GM18951 (cell line): ENCODE data around the gene CMKLR1.

Source experiments
- POLR2A ChIP-seq: IDR thresholded peaks from 4 replicates; pipeline ENCODE4 v1.6.1; 2011; ENCODE audit warnings: mild to moderate bottlenecking; ENCODE audit not compliant: insufficient read length, insufficient read depth; ENCODE audit errors: extremely low read depth
- in situ Hi-C: fragments of 300-500 bp; cut with MboI; formaldehyde crosslinking; loops from one replicate; pipeline ENCODE4 v1.12.0; 2022; ENCODE audit warnings: low sequenced_read_pairs, mixed read lengths, inconsistent platforms; ENCODE audit not compliant: unreplicated experiment

CMKLR1 gene

GRCh38 chr12:108299980-108300696 is 39.0 kb downstream of the CMKLR1 start:
- TF ChIP-seq POLR2A = no peak
- in situ Hi-C loops = no loop called here

DNA sequence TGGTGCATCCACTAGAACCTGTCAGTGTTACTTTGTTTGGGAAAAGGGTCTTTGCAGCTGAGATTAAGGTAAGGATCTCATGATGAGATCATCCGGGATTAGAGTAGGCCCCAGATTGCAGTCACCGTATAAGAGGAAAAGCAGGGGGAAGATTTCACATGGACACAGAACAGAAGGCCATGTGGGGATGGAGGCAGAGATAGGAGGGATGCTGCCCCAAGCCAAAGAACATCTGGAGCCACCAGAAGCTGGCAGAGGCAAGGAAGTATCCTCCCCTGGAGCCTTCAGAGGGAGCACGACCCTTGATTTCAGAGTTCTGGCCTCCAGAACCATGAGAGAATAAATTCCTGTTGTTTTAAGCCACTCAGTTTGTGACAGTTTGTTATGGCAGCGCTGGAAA is 39.6 kb downstream of the CMKLR1 start:
- TF ChIP-seq POLR2A = no peak
- in situ Hi-C loops = no loop called here

- in situ Hi-C loops = no loop called here
Measured at GRCh38 chr12:108298761-108299275, 40.3 kb downstream of the CMKLR1 start.

DNA sequence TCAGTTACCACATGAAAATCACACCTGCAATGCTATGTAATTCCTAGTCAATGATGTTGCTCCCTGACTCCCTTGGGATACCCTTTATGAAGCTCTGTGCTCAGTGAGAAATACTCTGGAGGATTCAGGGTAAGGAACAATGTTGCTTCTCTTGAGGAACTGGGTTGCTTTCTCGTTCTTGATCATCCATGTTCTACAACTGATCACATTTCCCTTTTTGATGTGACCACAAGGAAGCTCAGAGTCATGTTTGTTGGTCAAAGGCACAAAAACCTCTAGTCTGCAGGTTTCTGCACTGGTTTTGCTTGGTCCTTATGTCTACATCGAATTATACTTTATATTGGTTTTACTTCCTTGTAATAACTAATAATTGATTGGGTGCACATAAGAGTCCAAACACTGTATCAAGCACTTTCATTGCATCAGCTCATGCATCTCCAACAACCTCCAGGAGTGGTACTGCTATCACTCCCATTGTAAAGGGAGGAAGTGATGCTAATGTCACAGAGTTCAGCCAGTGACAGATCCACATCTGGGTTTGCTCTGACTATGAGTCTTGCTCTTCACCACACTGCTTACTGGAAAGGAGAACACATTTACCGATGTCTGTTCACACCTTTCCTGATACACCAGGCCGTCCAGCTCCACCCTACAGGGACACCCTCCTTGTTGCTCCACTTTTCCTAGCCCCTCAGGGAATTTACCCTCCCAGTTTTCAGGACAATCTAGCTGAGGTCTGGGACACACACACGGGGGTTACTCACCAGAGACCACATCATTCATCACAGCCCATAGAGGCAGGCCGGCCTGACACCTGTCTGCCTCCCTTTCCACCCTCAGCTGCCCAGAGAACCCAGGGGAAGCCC is 41.0 kb downstream of the CMKLR1 start:
- TF ChIP-seq POLR2A = no peak

More at GRCh38 chr12:108298761-108299275, 40.3 kb downstream of the CMKLR1 start:
- no peak for TF ChIP-seq POLR2A

GRCh38 chr12:108297424-108297823 is 41.7 kb downstream of the CMKLR1 start:
- in situ Hi-C loops = no loop called here

More for the DNA sequence above, 41.0 kb downstream of the CMKLR1 start:
- in situ Hi-C loops = no loop called here

GRCh38 chr12:108296945-108297344 is 42.2 kb downstream of the CMKLR1 start:
- in situ Hi-C loops = no loop called here
- no peak for TF ChIP-seq POLR2A

More at GRCh38 chr12:108297424-108297823, 41.7 kb downstream of the CMKLR1 start:
- no peak for TF ChIP-seq POLR2A

DNA sequence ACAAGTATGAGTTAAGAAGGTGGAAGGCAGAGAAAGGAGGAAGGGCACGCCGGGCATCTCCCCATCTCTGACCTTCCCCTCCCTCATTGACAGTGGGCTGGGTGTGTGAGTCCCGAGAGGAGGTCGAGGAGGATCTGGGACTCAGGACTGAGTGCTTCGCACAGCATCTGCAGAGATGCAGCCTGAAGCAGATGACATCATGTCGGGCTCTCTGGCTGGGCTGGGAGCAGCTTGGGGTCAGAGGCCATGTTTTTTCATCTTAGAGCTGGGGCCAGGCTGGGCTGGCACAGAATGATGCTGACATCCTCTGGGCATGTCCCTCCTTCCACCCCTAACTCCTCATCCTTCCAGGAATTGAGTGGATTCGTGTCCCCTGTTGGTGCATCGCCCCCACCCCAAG is 43.5 kb downstream of the CMKLR1 start:
- no peak for TF ChIP-seq POLR2A
- in situ Hi-C loops = no loop called here

GRCh38 chr12:108289350-108290161 is 49.6 kb downstream of the CMKLR1 start:
- no peak for TF ChIP-seq POLR2A
- in situ Hi-C loops = no loop called here

DNA sequence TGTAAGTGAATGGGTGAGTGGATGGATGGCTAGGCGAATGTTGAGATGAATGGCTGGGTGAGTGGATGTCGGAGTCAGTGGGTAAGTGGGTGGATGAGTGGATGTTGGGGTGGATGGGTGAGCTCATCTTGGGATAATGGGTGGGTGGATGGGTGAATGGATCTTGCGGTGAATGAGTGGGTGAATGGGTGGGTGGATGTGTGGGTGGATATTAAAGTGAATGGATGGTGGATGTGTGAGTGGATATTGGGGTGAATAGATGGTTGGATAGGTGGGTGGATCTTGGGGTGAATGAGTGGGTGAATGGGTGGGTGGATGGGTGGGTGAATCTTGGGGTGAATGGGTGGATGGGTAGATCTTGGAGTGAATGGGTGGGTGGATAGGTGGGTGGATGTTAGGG is 51.9 kb downstream of the CMKLR1 start:
- TF ChIP-seq POLR2A = no peak
- in situ Hi-C loops = no loop called here

GRCh38 chr12:108285016-108285415 is 54.1 kb downstream of the CMKLR1 start:
- no peak for TF ChIP-seq POLR2A
- in situ Hi-C loops = no loop called here

DNA sequence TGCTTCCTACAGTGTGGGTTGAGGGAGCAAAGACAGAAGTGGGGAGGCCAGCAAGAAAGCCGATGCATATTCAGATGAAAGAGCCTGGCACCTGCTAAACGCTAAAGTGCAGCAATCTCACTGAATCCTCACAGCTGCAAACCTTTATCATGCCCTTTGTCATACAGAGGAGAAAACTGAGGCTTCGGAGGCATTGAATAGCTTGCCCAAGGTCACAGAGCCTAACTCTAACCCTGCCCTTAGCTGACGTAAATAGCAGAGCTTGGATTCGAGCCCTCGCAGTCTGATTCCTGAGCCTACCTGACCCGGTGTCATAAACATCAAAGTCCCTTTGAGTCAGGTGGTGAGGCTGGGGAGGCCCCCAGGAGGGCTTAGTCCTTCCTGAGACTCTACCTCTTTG is 54.9 kb downstream of the CMKLR1 start:
- in situ Hi-C loops = no loop called here
- no peak for TF ChIP-seq POLR2A

DNA sequence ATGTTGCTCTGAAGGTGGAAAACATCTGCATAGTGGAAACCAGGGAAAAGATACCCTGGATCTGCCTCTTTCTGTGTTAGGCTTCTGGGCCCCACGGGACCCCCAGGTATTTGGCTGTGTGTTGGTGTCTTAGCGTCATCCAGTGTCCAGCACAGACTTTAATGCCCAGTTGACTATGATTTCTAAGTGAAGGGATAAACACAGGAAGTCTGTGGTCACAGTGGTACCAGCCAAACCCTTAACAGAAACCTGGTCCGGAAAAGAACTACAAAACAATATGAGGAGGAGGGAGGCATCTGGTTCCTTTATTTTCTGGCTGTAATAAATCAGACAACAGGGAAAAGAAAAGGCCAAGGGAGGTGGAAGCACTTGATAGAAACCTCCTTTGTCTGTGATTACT is 56.4 kb downstream of the CMKLR1 start:
- in situ Hi-C loops = no loop called here
- no peak for TF ChIP-seq POLR2A

DNA sequence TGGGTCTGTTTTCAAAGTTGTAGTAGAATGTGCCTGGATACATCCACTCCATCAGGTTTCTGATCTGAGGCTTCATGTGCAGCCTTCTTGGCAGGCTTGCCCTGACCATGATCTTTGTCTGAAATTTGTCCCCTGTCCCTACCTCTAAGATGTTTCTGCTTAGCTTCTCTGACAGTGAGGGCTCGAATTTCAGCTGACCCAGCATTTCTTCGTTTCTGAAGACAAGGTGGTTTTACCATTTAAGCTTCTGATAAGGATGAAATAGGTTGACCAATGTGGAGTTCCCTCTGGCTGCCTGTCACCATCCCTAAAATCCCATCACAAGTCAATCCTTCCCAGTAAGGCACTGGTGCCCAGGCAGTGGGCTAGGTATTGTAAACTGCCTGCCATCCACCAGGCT is 57.0 kb downstream of the CMKLR1 start:
- no peak for TF ChIP-seq POLR2A
- in situ Hi-C loops = no loop called here
